GM08714 (cell line): ENCODE data around the gene DIP2C.

ENCODE experiments used
- H3K4me3 ChIP-seq: fragments of 200-500 bp; sonication (Bioruptor generic); 2 replicates; pipeline ENCODE4 v1.5.1; 2014; ENCODE audit warnings: mild to moderate bottlenecking, low read length, inconsistent platforms
- ZNF274 ChIP-seq: IDR thresholded peaks from 2 replicates; pipeline ENCODE4 v1.6.1; 2012; ENCODE audit warnings: mild to moderate bottlenecking, low read depth, low read length

The DIP2C gene

GRCh38 chr10:511849-512191, 177.6 kb downstream of the DIP2C start:
- TF ChIP-seq ZNF274: no peak
- no peak overlapping the region for H3K4me3 ChIP-seq

- no peak overlapping the region for H3K4me3 ChIP-seq
- TF ChIP-seq ZNF274: no peak
Measured at GRCh38 chr10:511101-511848, 178.2 kb downstream of the DIP2C start.

GRCh38 chr10:510415-510881, 179.0 kb downstream of the DIP2C start:
- no peak for TF ChIP-seq ZNF274
- no peak overlapping the region for H3K4me3 ChIP-seq

- TF ChIP-seq ZNF274: no peak
- no peak overlapping the region for H3K4me3 ChIP-seq
Measured at GRCh38 chr10:509361-510102, 179.9 kb downstream of the DIP2C start.

- TF ChIP-seq ZNF274: no peak
- H3K4me3 ChIP-seq: no peak overlapping the region
Measured at GRCh38 chr10:508726-509125, 180.7 kb downstream of the DIP2C start.

GRCh38 chr10:507908-508444, 181.5 kb downstream of the DIP2C start:
- TF ChIP-seq ZNF274: no peak
- H3K4me3 ChIP-seq: no peak overlapping the region

- no peak for TF ChIP-seq ZNF274
- no peak overlapping the region for H3K4me3 ChIP-seq
Measured at GRCh38 chr10:507355-507699, 182.1 kb downstream of the DIP2C start.

- H3K4me3 ChIP-seq: no peak overlapping the region
- TF ChIP-seq ZNF274: no peak
Measured at GRCh38 chr10:506451-507354, 182.8 kb downstream of the DIP2C start.

GRCh38 chr10:505419-505818, 184.0 kb downstream of the DIP2C start:
- no peak overlapping the region for H3K4me3 ChIP-seq
- no peak for TF ChIP-seq ZNF274

- TF ChIP-seq ZNF274: no peak
Measured at GRCh38 chr10:504806-505205, 184.7 kb downstream of the DIP2C start.

GRCh38 chr10:504121-504611, 185.3 kb downstream of the DIP2C start:
- TF ChIP-seq ZNF274: no peak
- no peak overlapping the region for H3K4me3 ChIP-seq

More at GRCh38 chr10:504806-505205, 184.7 kb downstream of the DIP2C start:
- H3K4me3 ChIP-seq: no peak overlapping the region

GRCh38 chr10:501596-501995, 187.9 kb downstream of the DIP2C start:
- H3K4me3 ChIP-seq: no peak overlapping the region
- TF ChIP-seq ZNF274: no peak

- TF ChIP-seq ZNF274: no peak
Measured at GRCh38 chr10:500876-501275, 188.6 kb downstream of the DIP2C start.

GRCh38 chr10:499991-500390, 189.5 kb downstream of the DIP2C start:
- H3K4me3 ChIP-seq: no peak overlapping the region
- no peak for TF ChIP-seq ZNF274

More at GRCh38 chr10:500876-501275, 188.6 kb downstream of the DIP2C start:
- no peak overlapping the region for H3K4me3 ChIP-seq
